Skeletal muscle cell (primary cell): ENCODE data around the gene LITAF.

Experiments used
- DNase-seq: peaks from one replicate; pipeline ENCODE4 v3.0.0-alpha.2; 2010; ENCODE audit warnings: low read depth
- H3K4me3 ChIP-seq: 2 replicates; pipeline ENCODE4 v1.5.1; 2011; ENCODE audit warnings: low read depth, mild to moderate bottlenecking, control low read depth, low read length, moderate library complexity

LITAF gene

GRCh38 chr16:11557801-11558200, 28.9 kb downstream of the LITAF start:
- no peak overlapping the region for H3K4me3 ChIP-seq

GRCh38 chr16:11556945-11557720, 29.6 kb downstream of the LITAF start:
- no peak overlapping the region for H3K4me3 ChIP-seq
- DNase-seq = no peak

More at GRCh38 chr16:11557801-11558200, 28.9 kb downstream of the LITAF start:
- DNase-seq = no peak

GRCh38 chr16:11556214-11556819, 30.4 kb downstream of the LITAF start:
- no peak for DNase-seq
- H3K4me3 ChIP-seq = no peak overlapping the region

GRCh38 chr16:11554053-11554452, 32.7 kb downstream of the LITAF start:
- H3K4me3 ChIP-seq = no peak overlapping the region
- DNase-seq = no peak

GRCh38 chr16:11553371-11553770, 33.3 kb downstream of the LITAF start:
- no peak overlapping the region for H3K4me3 ChIP-seq
- no peak for DNase-seq

DNA sequence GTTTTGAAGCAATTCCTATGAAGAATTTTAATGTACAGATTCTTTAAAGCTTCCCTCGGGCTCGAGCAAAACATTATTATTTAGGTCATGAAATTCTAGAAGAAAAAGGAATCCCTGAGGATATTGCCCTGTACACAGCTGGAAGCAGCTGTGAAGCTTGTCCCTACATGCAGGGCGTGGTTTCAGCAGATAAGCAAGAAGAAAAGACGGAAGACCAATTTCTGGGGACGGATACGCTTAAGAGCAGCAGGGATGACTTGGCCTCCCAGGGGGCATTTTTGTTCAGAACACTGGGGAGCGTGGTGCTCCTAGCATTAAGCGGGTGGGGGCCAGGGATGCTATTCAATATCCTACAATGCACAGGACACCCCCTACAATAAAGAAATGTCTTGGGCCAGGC, 34.3 kb downstream of the LITAF start:
- no peak for DNase-seq

GRCh38 chr16:11551842-11552241, 34.9 kb downstream of the LITAF start:
- no peak for DNase-seq
- H3K4me3 ChIP-seq = no peak overlapping the region

More for the DNA sequence above, 34.3 kb downstream of the LITAF start:
- H3K4me3 ChIP-seq = no peak overlapping the region

- no peak for DNase-seq
Measured at GRCh38 chr16:11550791-11551498, 35.8 kb downstream of the LITAF start.

DNA sequence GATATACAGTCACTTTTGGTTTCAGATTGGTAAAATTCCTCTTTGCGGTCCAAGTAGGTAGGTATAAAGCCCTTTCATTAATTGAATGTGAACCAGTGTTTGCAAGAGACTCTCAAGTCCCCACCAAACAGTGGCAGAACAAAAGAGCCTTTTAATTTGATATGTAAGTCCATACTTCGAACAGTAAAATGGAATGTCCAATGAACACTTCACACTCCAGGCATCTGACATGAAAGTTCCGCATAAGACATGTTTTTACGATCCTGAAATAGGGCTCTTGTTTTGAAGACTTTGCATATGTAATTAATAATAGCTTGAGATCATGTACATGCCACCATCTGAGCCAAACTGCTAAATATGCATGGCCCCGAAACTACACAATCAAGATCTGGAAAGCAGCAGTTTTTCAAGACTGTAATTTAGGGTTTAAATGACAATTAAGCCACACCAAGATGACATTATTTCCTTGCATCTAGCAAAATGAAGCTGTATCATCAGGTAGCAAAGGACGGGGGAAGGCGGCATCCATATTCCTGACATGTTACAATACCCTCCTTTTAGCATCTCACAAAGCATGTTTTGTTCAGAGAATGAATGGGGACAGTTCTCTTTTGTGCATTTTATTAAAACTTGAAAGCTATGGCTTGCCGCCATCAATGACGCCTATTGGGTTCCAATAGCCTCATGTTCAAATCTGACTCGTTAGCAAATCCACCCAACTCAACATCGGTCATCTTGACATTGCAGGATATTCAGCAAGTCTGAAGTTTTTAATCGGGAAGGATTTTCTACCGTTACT, 39.4 kb downstream of the LITAF start:
- H3K4me3 ChIP-seq = no peak overlapping the region
- no peak for DNase-seq

More at GRCh38 chr16:11550791-11551498, 35.8 kb downstream of the LITAF start:
- H3K4me3 ChIP-seq = no peak overlapping the region

GRCh38 chr16:11546608-11547061, 40.1 kb downstream of the LITAF start:
- no peak for DNase-seq
- H3K4me3 ChIP-seq = no peak overlapping the region

- DNase-seq = no peak
- H3K4me3 ChIP-seq = no peak overlapping the region
Measured at GRCh38 chr16:11543661-11544393, 42.9 kb downstream of the LITAF start.

- no peak overlapping the region for H3K4me3 ChIP-seq
- no peak for DNase-seq
Measured at GRCh38 chr16:11542069-11542744, 44.5 kb downstream of the LITAF start.

GRCh38 chr16:11539641-11540050, 47.1 kb downstream of the LITAF start:
- no peak overlapping the region for H3K4me3 ChIP-seq
- DNase-seq = no peak

GRCh38 chr16:11538880-11539279, 47.8 kb downstream of the LITAF start:
- no peak overlapping the region for H3K4me3 ChIP-seq
- no peak for DNase-seq

GRCh38 chr16:11536104-11536866, 50.4 kb downstream of the LITAF start:
- H3K4me3 ChIP-seq = no peak overlapping the region
- DNase-seq = no peak

DNA sequence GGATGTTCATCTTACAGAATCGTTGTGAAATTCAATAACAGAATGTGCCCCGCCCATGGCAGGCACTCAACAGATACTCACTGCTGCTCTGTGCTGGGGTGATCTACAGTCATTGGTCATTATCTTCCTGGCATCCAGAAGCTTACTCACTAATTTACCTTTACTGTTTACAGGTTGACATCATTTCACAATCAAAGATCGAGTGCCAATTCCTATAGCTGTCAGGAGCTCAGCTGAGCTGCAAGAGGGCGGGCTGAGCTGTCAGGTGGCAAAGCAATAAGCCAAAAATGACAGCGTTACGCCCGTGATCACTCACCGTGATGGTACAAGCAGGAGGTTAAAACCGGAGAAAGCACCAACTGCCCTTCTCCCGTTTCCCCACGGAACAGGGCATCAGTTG, 51.2 kb downstream of the LITAF start:
- no peak for DNase-seq
- H3K4me3 ChIP-seq = no peak overlapping the region

GRCh38 chr16:11534262-11534661, 52.5 kb downstream of the LITAF start:
- no peak for DNase-seq
- H3K4me3 ChIP-seq = no peak overlapping the region

DNA sequence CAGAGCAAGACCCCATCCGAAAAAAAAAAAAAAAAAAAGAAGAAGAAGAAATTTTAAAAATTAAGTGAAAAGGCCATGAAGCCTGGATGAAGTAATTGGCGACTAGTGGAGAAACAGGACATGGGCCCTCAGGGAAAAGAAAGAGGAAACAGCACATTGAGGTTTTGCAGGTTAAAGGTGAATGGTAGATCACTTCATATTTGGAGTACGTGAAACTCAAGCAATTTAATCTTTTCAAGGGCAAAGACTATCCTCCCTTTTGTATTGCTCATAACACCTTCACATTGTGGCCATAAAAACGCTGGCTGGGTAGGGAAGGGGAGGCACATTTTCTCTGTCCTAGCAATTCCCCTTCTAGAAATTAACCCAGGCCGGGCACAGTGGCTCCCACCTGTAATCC, 53.1 kb downstream of the LITAF start:
- no peak overlapping the region for H3K4me3 ChIP-seq
- no peak for DNase-seq
